AG10803 (cell line): ENCODE data around the gene RAB3C.
"Not testable (repeated sequence)": the region's sequence is repeated elsewhere in the genome, so short reads cannot be mapped to it uniquely, and the experiment has no call there.

Experiments
- DNase-seq: peaks from one replicate; pipeline ENCODE4 v3.0.0; 2010; ENCODE audit warnings: low read depth
- H3K4me3 ChIP-seq: 2 replicates; pipeline ENCODE4 v1.5.1; 2011; ENCODE audit warnings: mild to moderate bottlenecking, low read length, control low read depth
- TF ChIP-seq, protein P1 (sequence below): conservative IDR thresholded peaks from 2 replicates; pipeline ENCODE4 v1.5.1; 2011; ENCODE audit warnings: mild to moderate bottlenecking, low read length, control low read depth, inconsistent platforms

Gene RAB3C

DNA sequence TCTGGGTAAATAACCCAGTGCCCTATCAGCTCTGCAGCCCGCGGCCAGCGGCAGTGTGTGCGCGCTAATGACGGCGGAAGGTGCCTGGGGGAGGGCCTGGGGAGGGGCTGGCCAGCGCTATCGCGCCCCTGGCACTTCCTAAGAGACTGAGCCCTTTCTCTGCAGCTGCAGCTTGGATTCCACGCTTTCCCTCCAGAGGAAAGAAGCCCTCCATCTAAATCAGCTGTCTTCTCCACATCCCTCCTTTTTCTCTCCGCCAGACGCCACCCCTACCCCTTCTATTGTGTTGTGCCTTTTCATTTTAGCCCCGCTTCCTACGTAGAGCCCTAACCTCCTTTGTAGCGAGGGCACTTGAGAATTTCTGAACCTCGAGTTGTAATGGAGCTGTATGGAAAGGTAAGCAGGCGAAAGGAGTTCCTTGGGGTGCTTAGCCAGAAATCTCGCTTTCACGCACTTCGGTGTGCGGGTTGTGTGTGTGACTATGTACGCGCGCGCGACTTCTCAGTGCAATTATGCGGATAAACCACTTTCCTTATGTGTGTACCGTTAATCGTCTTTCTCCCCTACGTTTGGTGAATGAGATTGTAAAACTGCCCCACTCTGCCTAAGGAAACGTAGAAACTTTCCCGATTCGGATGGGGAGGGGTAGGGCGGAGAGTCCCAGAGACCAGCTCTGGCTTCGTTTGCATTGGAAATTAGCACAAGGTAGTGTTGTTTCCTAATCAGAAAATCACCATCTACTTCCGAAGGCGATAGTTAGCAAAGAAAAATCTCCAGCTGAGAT lies 664 bp upstream of the RAB3C start:
- DNase-seq, result no peak
- TF ChIP-seq, protein P1, sequence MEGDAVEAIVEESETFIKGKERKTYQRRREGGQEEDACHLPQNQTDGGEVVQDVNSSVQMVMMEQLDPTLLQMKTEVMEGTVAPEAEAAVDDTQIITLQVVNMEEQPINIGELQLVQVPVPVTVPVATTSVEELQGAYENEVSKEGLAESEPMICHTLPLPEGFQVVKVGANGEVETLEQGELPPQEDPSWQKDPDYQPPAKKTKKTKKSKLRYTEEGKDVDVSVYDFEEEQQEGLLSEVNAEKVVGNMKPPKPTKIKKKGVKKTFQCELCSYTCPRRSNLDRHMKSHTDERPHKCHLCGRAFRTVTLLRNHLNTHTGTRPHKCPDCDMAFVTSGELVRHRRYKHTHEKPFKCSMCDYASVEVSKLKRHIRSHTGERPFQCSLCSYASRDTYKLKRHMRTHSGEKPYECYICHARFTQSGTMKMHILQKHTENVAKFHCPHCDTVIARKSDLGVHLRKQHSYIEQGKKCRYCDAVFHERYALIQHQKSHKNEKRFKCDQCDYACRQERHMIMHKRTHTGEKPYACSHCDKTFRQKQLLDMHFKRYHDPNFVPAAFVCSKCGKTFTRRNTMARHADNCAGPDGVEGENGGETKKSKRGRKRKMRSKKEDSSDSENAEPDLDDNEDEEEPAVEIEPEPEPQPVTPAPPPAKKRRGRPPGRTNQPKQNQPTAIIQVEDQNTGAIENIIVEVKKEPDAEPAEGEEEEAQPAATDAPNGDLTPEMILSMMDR, result no peak
- peak overlapping the region; percentile 60 for H3K4me3 ChIP-seq

DNA sequence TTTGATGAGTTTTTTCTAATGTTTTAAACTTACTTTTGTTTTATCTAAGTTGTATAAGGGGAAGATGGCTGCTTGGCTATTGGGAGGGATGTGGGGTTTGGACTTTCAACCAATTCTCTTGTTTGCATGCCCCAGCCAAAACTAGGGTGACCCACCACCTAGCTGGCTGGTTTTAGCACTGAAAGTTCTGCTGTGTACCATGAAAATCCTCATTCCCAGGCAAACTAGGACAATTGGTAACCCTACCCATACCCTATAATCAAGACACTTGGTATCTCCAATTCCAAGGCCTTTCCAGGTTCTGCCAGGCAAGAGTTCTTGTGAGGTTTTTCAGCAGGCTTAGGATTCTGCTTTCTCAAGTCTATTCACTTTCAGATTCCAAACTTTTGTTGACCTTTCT lies 13.1 kb downstream of the RAB3C start:
- no peak overlapping the region for H3K4me3 ChIP-seq
- TF ChIP-seq, protein P1, result no peak
- DNase-seq, result no peak

DNA sequence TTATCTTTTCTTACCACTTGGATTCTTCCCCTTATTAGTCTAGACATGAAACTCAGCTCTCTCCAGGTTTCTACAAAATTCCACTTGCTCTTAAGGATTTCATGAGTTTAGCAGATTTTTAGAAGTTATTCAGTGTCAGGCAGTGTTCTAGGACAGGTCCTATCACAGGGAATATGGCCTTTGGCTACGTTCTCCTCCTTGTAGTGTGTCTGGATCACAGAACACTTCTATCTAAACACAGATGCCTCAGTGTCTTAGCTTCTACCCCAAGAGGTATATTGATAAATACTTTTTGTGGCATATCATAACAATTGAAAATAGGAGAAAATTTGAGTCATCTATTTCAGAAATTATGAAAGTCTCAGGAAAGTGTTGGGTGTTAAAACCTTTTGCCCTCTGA lies 15.6 kb downstream of the RAB3C start:
- DNase-seq, result no peak
- TF ChIP-seq, protein P1, result no peak
- no peak overlapping the region for H3K4me3 ChIP-seq

DNA sequence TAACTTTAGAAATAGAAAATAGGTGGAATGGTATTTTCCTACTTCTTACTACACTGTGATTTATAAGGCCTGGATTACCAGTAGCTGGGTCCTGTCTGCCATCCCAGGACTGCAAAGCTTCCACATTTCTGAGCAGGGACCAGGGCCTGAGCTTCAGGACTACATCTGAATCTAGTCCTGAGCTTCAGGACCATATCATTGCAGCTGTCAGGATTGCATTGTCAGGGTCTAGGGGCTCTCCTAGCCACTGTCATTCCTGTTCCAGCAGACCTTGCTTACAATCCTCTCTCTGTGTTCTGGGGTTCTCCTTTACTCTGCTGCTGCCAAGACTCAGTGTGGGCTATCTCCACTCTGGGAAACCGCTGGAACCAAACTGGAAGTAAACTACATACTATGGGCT lies 16.3 kb downstream of the RAB3C start:
- H3K4me3 ChIP-seq, result no peak overlapping the region
- DNase-seq, result no peak
- TF ChIP-seq, protein P1, result no peak

DNA sequence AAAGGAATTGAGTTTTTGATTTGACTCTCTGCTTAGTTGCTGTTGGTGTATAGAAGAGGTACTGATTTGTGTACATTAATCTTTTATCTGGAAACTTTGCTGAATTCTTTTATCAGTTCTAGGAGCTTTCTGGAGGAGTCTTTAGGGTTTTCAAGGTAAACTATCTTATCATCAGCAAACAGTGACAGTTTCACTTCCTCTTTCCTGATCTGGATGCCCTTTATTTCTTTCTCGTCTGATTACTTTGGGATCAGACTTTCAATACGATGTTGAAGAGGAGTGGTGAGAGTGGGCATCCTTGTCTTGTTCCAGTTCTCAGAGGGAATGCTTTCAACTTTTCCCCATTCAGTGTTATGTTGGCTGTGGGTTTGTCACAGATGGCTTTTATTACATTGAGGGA lies 17.7 kb downstream of the RAB3C start:
- not testable (repeated sequence) for DNase-seq

DNA sequence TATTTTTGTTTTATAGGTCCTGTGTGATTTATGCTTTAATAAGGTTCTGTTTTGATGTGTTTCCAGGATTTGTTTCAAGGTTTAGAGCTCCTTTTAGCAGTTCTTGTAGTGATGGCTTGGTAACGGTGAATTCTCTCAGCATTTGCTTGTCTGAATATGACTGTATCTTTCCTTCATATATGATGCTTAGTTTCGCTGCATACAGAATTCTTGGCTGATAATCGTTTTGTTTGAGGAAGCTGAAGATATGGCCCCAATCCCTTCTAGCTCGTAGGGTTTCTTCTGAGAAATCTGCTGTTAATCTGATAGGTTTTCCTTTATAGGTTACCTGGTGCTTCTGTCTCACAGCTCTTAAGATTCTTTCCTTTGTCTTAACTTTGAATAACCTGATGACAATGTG lies 20.0 kb downstream of the RAB3C start:
- not testable (repeated sequence) for H3K4me3 ChIP-seq, DNase-seq

More for the DNA sequence above, 17.7 kb downstream of the RAB3C start:
- H3K4me3 ChIP-seq, result not testable (repeated sequence)

DNA sequence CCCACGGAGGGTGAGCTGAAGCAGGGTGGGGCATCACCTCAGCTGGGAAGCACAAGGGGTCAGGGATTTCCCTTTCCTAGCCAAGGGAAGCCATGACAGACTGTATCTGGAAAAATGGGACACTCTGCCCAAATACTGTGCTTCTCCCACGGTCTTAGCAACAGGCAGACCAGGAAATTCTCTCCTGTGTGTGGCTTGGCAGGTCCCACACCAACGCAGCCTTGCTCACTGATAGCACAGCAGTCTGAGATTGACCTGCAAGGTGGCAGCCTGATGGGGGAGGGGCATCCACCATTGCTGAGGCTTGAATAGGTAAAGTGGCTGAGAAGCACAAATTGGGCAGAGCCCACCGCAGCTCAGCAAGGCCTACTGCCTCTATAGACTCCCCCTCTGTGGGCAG lies 23.2 kb downstream of the RAB3C start:
- TF ChIP-seq, protein P1, result no peak
- no peak for DNase-seq
- no peak overlapping the region for H3K4me3 ChIP-seq

DNA sequence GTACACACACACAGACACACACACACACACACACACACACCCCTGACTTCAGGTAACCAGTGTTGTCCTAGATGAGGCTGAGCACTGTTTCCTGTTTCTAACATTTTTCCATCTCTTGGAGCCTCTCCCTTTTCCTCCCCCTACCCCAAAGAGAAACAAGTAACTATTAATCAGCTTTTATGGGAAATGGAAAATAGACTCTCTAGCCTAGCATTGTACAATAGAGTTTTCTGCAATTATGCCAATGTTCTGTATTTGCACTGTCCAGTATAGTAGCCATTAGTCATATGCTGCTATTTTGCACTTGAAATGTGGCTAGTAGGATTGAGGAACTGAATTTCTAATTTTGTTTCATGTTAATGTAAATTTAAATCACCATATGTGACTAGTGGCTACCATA lies 33.1 kb downstream of the RAB3C start:
- no peak overlapping the region for H3K4me3 ChIP-seq
- TF ChIP-seq, protein P1, result no peak
- no peak for DNase-seq
